Esophagus squamous epithelium (tissue), 5 donors: ENCODE measurements around the gene GBE1. TPM values are rescaled to one million over a fixed set of nuclear protein-coding genes. Genes with fewer than 3 reads are reported as not detected.

Source experiments
- DNase-seq: peaks from one replicate; lab custom pipeline; 2025; lab: John Stamatoyannopoulos, UW
- H3K27ac ChIP-seq, 4 donors: fragments of 200-600 bp; sonication (generic); one replicate each; pipeline ENCODE4 v1.5.1; 2016 to 2019; ENCODE audit warnings: mild to moderate bottlenecking in 1 of 4
- H3K27me3 ChIP-seq, 4 donors: fragments of 200-600 bp; sonication (generic); 1 replicate in 3 of 4; 2 replicates in 1 of 4; pipeline versions ENCODE4 v1.5.1 to v1.6.0; 2017 to 2021; ENCODE audit warnings: antibody characterized with exemption in 1 of 4
- H3K36me3 ChIP-seq, 3 donors: fragments of 200-600 bp; sonication (generic); one replicate each; pipeline ENCODE4 v1.5.1; 2016 to 2019
- H3K4me1 ChIP-seq, 3 donors: fragments of 200-600 bp; sonication (generic); one replicate each; pipeline ENCODE4 v1.5.1; 2017 to 2019
- H3K4me3 ChIP-seq, 4 donors: fragments of 200-600 bp; sonication (generic); 1 replicate in 3 of 4; 2 replicates in 1 of 4; pipeline ENCODE4 v1.5.1; 2016 to 2019; ENCODE audit warnings: mild to moderate bottlenecking in 2 of 4, moderate library complexity in 1 of 4
- H3K9me3 ChIP-seq, 3 donors: fragments of 200-600 bp; sonication (generic); one replicate each; pipeline ENCODE4 v1.5.1; 2016 to 2019
- POLR2A ChIP-seq, 4 donors: fragments of 450-650 bp; IDR thresholded peaks; one replicate each; pipeline ENCODE4 v1.6.1; 2017; ENCODE audit warnings: antibody characterized with exemption in 4 of 4, mild to moderate bottlenecking in 4 of 4, moderate library complexity in 3 of 4
- WGBS, 2 donors: methylation state at CpG; one replicate each; pipeline ENCODE4 v1.1.5; 2018; 5-methylcytosine and 5-hydroxymethylcytosine counted together
- intact Hi-C: fragments of 100-400 bp; cut with DNase I; formaldehyde crosslinking; loops from one replicate; pipeline ENCODE4 v1.15.0; 2022
- total RNA-seq, 4 donors: library from RNA; depleted of rRNA; stranded (reverse); fragments of >200 nt; gene quantifications; one replicate each; pipeline ENCODE4 v1.1.0, GENCODE V29; 2016
- TF ChIP-seq, protein P1 (sequence below), 6 experiments: fragments of 450-650 bp in 4 of 6; fragments of 200-600 bp in 2 of 6; sonication (generic) in 2 of 6; IDR thresholded peaks; one replicate each; pipeline ENCODE4 v1.5.1; 2016 to 2019; ENCODE audit warnings: antibody characterized with exemption in 6 of 6, mild to moderate bottlenecking in 4 of 6, moderate library complexity in 4 of 6
- donor health status: DM: yes; HTN: yes; CAD: no.

Gene GBE1
- total RNA-seq, 4 donors from 2014 or later, result 19.2 to 37.2 (median 29.7) TPM

DNA sequence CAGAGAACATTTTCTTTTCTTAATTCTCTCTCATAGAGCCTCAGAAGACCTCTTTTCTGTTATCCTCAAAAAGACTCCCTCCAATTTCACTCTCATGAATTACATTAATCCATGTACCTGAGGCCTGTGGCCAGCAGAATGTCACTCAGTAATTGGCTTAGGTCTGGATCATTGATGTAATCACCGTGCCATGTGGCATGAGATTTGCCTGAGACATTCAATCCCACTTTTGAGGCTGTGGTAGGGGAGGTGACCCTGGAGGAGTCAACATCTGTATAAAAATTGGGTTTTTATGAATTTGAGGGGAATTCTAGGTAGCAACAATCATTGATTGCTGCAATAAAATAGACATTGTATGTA is 295.3 kb downstream of the GBE1 start:
- no peaks in the 10 kb centered on the region for H3K4me1 ChIP-seq
- 75 to 86% methylated on average over 1 of the region's 1 CpG for WGBS, 2 donors
- TF ChIP-seq, protein P1, sequence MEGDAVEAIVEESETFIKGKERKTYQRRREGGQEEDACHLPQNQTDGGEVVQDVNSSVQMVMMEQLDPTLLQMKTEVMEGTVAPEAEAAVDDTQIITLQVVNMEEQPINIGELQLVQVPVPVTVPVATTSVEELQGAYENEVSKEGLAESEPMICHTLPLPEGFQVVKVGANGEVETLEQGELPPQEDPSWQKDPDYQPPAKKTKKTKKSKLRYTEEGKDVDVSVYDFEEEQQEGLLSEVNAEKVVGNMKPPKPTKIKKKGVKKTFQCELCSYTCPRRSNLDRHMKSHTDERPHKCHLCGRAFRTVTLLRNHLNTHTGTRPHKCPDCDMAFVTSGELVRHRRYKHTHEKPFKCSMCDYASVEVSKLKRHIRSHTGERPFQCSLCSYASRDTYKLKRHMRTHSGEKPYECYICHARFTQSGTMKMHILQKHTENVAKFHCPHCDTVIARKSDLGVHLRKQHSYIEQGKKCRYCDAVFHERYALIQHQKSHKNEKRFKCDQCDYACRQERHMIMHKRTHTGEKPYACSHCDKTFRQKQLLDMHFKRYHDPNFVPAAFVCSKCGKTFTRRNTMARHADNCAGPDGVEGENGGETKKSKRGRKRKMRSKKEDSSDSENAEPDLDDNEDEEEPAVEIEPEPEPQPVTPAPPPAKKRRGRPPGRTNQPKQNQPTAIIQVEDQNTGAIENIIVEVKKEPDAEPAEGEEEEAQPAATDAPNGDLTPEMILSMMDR (IDR thresholded peaks at IDR 0.05), result no peak
- TF ChIP-seq POLR2A (IDR thresholded peaks at IDR 0.05), result no peak

GRCh38 chr3:81465510-81466200 is 295.8 kb downstream of the GBE1 start:
- intact Hi-C loops, result no loop called here
- Histone ChIP-seq H3K27me3 (no peaks in the 10 kb centered on the region), H3K36me3 (no peaks in the 10 kb centered on the region), H3K4me1 (no peaks in the 10 kb centered on the region), H3K27ac (no peak overlapping the region), H3K4me3 (no peak overlapping the region), H3K9me3 (no peaks in the 10 kb centered on the region)
- TF ChIP-seq, protein P1 (IDR thresholded peaks at IDR 0.05), result no peak
- no peak for TF ChIP-seq POLR2A (IDR thresholded peaks at IDR 0.05)
- DNase-seq, result no peak
- WGBS, 2 donors, result 70 to 74% methylated on average over 7 of the region's 7 CpGs

More for the DNA sequence above, 295.3 kb downstream of the GBE1 start:
- DNase-seq, result no peak
- Histone ChIP-seq H3K27ac (no peak overlapping the region), H3K27me3 (no peaks in the 10 kb centered on the region), H3K9me3 (no peaks in the 10 kb centered on the region), H3K4me3 (no peak overlapping the region), H3K36me3 (no peaks in the 10 kb centered on the region)
- intact Hi-C loops, result no loop called here

GRCh38 chr3:81463781-81464180 is 297.7 kb downstream of the GBE1 start:
- no peak overlapping the region for H3K4me3 ChIP-seq
- WGBS, 2 donors, result 55 to 61% methylated on average over 3 of the region's 3 CpGs
- no peaks in the 10 kb centered on the region for H3K4me1 ChIP-seq
- intact Hi-C loops, result no loop called here
- no peak overlapping the region for H3K27ac ChIP-seq
- H3K27me3 ChIP-seq, result no peaks in the 10 kb centered on the region
- no peaks in the 10 kb centered on the region for H3K36me3 ChIP-seq
- H3K9me3 ChIP-seq, result no peaks in the 10 kb centered on the region
- TF ChIP-seq, protein P1 (IDR thresholded peaks at IDR 0.05), result no peak
- TF ChIP-seq POLR2A (IDR thresholded peaks at IDR 0.05), result no peak
- no peak for DNase-seq

DNA sequence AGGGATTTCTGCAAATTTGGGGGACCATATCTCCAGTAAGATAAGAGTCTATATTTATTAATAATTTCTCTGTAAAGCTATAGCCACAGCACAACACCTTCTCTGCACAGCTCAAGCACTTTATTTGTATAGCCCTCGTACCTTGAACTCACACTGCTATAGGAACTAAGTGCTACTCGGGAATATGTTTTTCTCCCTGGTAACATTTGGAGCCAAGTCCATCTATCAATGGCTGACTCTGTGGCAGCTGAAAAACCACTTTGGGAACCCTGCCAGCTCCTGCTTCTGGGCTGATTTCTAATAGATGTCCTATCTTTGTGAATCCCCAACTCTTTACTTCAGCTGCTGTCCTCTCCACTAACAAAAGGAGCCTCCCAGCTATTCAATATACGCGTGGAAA is 298.5 kb downstream of the GBE1 start:
- Histone ChIP-seq H3K27me3 (no peaks in the 10 kb centered on the region), H3K4me3 (no peak overlapping the region), H3K27ac (no peak overlapping the region), H3K4me1 (no peaks in the 10 kb centered on the region), H3K36me3 (no peaks in the 10 kb centered on the region), H3K9me3 (no peaks in the 10 kb centered on the region)
- intact Hi-C loops, result no loop called here
- DNase-seq, result no peak
- WGBS, 2 donors, result 40 to 42% methylated on average over 4 of the region's 4 CpGs
- TF ChIP-seq, protein P1 (IDR thresholded peaks at IDR 0.05), result no peak
- TF ChIP-seq POLR2A (IDR thresholded peaks at IDR 0.05), result no peak

DNA sequence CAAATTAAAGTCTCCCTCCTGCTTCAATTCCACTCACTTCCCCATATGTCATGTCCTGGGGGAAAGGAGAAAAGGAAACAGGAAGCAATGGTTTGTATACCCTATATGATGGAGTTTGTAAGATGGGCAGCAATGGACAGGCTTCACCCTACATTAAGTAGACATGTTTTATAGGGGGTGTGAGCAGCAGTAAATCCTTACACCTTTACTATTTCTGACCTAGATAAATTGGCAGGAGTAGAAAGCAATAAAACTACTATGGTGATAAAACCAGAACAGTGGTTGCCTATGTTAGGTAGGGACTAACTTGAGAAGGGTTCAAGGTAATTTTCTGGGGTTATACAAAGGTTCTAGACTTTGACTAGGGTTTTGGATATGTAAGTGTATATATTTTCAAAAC is 301.7 kb downstream of the GBE1 start:
- intact Hi-C loops, result no loop called here
- no peak for DNase-seq
- H3K4me3 ChIP-seq, result no peak overlapping the region
- TF ChIP-seq, protein P1 (IDR thresholded peaks at IDR 0.05), result no peak
- no peak for TF ChIP-seq POLR2A (IDR thresholded peaks at IDR 0.05)
- no peak overlapping the region for H3K27ac ChIP-seq
- H3K36me3 ChIP-seq, result no peaks in the 10 kb centered on the region
- no peaks in the 10 kb centered on the region for H3K4me1 ChIP-seq
- no peaks in the 10 kb centered on the region for H3K9me3 ChIP-seq
- H3K27me3 ChIP-seq, result no peaks in the 10 kb centered on the region
